IPS DF 4.7 (cell line): ENCODE data around the gene NELFE.
A peak's percentile ranks its signal among the peaks of the same experiment; 100 is the strongest.

ENCODE experiments used
- DNase-seq: peaks from one replicate; pipeline ENCODE4 v3.0.0-alpha.2; 2013; ENCODE audit warnings: low spot score; ENCODE audit errors: extremely low read depth

The NELFE gene

DNA sequence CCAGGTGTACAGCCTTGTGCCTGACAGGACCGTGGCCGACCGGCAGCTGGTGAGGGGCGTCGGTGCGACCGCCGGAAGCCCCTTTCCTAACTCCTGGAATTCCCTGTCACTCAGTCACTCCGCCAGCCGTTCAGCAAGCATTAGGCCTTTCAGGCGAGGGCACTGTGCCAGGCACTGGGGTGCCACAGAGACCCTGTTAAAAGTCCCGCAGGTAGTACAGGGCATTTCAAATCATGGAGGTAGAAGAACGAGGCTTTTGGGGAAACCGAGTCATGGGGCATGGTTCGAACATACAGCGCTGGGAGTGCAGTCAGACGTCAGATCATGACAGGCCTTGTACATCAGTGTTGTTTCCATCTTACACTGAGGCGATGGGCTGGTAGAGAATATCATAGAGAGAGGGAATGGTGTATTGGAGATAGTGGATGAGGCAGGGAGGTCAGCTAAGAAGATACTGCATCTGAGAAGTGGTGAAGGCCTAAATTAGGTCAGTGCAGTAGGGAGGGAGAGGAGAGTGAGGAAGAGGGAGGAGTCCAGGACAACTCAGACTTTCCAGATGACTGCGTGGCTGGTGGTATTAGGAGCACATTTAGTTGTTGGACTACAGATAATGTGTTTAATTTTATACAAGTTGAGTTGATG, 14.1 kb upstream of the NELFE start:
- DNase-seq: no peak

DNA sequence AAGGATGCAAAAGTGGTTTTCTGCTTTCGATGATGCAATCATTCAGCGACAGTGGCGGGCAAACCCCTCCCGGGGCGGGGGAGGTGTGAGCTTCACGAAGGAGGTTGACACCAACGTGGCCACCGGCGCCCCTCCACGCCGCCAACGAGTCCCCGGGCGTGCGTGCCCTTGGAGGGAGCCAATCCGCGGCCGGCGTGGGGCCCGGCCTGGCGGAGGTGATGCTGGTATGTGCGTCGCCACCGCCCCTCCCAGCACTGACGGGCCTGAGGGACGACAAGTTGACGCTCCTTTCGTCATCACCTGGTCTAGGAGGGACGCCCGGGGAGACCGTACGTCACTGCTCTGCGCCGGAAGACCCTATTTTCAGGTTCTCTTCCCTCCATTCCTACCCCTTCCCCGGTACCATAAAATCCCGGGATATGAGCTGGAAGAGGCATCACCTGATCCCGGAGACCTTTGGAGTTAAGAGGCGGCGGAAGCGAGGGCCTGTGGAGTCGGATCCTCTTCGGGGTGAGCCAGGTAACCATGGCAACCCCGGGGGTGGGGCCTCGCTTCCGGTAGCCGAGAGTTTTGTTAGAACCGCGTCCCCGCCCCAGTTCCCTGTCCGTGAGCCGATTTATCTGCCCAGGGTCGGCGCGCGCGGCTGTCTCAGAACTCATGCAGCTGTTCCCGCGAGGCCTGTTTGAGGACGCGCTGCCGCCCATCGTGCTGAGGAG, 13.4 kb upstream of the NELFE start, which contains the start of gene DXO:
TSS of gene DXO (minus strand) at position 146 of the 716 bp plus-strand sequence. CDS start 463 bp downstream, outside the sequence.
- peak; percentile 90 for DNase-seq

DNA sequence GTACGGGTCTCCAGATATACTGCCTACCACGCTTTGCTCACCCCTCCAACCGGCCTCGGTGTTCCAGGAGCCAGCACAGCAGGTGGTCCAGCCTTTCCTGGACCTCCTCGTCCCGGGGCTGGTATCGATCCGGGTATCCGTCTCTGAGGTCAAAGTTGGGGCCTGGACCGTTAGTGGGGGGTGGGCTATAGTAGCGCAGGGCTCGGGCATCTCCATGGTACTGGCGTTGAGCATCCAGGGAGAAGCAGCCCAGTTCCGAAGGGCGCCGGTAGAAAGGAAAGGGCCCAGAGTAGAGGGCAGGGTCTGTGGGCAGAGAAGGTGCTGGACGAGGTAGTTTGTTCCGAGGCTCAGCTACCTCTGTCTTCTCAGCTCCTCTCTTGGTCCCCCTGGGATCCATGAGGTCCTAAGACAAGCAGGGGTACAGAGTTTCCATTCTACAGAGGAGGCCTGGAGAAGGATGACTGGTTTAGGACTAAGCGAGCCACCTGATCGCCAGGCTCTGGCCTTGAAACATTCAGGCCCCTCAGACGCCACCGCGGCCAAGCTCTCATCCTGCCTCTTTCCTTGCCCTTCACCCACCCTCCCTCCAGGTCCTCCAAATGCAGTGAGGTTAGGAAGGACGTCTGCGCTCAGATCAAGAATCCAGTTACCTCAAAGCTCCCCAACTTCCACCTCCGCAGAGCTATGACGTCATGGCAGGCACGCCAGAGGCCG, 12.7 kb upstream of the NELFE start:
- DNase-seq: no peak

DNA sequence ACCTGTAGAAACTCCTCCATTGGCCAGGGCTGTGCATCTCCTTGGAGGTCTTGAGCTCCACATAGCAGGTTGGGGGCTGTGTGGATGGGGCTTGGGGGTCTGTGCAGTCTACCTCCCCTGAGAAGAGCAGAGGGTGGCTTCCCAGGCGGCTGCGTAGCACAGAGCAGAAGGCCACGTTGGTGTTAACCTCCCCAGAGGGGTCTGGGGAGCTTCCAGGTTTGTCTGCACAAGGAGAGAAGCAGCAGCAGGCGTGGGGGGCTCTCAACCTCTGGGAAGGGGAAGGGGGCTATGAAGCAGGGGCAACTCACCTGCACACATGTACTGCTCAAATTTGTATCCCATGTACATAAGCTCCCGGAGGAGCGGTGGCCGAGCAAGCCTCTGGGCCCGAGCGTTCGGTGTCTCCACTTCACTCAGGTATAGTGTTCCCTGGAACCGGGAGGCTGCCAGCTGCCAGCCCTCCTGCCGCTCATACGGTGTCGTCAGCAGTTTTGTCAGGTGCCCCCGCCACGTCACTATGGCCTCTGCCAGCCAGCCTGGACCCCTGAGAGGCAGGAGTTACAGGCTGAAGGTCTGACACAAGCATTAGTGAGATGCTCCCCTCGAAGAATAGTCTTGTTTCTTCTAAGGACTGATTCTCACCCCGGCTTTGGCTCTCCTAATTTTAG, 12.0 kb upstream of the NELFE start:
- DNase-seq: no peak

DNA sequence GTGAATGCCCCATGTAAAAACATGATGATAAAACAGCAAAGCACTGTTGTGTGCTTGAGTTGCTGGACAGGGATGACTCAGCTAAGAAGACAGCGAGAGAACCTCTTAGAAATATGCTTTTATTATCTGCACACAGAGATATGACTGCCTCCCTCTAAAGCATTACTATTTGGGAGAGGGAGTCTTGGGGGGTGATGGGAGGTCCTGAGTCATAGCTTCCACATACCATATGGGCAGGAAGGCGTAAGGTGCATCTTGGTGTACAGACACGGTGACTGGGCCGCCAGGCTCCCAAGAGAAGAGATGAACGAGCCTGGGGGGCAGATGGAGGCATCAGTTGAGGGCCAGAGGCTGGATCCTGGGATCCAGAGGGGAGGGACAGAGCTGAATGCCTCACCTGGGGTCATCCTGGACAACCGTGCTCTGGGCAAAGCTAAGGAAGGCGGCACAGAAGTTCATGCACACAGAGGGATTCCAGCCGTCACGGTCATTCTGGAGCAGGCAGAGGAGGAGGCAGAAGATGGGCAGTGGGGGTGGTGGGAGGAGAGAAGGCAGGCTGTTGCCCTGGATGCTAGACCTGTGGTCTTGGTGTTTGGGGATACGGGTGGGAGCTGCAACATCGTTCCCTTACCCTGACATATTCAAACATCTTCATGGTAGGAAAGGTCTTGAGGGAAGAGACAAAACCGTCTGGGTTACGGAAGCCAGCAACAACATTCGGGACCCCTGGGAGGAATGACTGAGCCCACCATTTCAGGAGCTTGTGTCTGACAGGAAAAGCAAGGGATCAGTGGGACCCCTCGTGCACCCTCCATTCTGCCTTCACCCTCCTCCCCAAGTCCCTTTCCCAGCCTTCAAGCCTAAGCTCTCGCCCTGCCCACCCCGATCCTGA, 11.2 kb upstream of the NELFE start:
- no peak for DNase-seq

DNA sequence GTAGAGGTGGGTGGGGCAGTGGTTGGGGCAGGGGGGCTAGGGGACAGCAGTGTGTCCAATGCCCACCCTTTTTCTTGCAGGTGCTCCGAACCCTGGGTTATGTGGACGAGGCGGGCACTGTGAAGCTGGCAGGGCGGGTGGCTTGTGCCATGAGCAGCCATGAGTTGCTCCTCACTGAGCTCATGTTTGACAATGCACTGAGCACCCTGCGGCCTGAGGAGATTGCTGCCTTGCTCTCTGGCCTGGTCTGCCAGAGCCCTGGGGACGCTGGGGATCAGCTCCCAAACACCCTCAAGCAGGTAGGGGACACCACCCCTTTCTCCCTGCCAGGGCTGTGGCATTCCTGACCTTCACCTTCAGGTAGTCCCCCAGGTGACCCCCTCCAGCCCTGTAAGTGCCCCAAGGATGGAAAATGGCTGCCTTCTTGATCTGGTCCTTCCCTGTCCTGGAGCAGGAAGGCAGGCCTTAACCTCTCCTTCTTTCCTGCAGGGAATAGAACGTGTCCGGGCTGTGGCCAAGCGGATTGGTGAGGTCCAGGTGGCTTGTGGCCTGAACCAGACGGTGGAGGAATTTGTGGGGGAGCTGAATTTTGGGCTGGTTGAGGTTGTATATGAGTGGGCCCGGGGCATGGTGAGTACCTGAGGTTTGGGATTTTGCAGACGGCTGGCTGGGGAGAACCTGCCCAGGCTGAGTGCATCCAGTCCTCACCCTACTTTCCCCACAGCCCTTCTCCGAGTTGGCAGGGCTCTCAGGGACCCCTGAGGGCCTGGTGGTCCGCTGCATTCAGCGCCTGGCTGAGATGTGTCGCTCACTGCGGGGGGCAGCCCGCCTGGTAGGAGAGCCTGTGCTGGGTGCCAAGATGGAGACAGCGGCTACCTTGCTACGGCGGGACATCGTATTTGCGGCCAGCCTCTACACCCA, 10.3 kb upstream of the NELFE start:
- DNase-seq: no peak

DNA sequence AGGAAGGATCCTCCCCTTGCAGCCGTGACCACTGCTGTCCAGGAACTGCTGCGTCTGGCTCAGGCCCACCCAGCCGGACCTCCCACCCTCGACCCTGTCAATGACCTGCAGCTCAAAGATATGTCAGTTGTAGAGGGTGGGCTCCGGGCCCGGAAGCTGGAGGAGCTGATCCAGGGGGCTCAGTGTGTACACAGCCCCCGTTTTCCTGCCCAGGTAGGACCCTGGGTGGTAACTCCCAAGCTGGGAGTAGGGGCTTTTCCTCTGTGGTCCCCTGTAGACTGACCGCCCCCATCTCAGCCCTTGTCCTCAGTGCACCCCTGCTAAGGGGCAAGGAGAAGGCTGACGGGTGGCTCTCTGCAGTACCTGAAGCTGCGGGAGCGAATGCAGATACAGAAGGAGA, 9.6 kb upstream of the NELFE start:
- DNase-seq: no peak

DNA sequence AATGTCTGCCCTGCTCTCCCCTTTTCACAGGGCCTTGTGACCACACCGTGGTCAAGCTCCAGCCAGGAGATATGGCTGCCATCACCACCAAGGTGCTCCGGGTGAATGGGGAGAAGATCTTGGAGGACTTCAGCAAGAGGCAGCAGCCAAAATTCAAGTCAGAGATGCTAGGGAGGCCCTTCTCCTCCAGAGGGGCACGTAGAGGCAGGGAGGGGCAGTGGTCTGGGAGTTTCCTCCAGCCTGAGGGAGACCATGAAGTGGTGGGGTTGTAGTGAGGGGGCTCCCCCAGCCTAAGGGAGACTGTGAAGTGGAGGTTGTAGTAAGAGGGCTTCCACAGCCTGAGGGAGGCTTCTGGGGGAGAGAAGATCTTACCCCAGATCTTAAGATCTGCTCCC, 9.2 kb upstream of the NELFE start:
- DNase-seq: no peak

DNA sequence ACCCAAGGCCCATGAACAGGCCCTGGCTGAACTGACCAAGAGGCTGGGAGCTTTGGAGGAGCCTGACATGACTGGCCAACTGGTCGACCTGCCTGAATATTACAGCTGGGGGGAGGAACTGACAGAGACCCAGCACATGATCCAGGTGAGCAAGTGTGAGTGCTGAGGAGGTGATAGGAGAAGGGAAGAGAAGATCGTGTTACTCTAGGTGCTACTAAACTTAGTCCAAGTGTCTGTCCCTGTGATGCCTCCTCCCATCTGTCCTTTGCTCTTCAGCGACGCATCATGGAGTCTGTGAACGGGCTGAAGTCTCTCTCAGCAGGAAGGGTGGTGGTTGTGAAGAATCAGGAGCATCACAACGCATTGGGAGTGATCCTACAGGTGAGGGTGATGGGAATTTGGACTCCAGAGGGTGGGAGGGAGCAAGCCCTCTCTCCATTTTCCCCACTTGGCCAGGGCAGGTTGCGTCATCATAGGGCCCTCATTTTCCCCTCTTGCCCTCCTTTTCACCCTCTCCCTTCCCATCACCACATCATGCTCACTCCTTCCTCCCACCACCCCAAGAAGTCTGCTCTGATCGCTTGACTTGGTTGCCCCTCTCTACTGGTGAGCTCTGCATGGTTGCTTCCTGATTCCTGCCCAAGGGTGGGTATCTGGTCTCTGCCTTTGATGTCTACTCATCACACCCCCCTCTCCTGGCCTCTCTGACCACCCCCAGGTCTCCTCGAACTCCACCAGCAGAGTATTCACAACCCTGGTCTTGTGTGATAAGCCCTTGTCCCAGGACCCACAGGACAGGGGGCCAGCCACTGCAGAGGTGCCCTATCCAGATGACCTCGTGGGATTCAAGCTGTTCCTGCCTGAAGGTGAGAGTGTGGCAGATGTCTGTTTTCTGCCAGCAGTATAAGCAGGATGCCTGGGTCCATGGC, 8.5 kb upstream of the NELFE start:
- DNase-seq: no peak

DNA sequence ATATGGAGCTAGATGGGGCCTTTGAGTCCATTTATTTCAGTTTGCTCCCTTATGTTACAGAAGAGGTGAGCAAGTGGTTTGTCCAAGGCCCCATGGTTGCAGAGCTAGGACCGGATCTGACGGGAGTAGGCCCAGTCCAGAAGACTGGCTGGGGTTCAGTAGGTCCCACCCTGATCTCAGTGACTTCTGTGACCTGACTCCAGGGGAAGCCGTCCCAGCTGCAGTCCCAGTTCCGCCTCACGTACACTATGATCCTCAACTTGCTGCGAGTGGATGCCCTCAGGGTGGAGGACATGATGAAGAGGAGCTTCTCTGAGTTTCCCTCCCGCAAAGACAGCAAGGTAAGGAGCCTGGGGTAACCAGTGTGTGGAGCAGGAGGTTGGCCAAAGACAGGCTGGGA, 7.7 kb upstream of the NELFE start:
- no peak for DNase-seq

DNA sequence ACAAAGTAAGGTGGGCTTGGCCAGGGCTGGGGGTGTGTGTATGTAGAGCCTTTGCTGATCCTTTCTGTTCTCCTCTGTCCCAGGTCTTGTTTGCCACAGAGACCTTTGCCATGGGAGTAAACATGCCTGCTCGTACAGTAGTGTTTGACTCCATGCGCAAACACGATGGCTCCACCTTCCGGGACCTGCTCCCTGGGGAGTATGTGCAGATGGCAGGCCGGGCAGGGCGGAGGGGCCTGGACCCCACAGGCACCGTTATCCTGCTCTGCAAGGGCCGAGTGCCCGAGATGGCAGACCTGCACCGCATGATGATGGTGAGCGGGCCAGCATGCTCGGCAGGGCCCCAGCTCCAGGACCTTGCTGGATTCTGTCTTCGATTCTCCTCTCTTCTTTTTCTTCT, 6.9 kb upstream of the NELFE start:
- no peak for DNase-seq

DNA sequence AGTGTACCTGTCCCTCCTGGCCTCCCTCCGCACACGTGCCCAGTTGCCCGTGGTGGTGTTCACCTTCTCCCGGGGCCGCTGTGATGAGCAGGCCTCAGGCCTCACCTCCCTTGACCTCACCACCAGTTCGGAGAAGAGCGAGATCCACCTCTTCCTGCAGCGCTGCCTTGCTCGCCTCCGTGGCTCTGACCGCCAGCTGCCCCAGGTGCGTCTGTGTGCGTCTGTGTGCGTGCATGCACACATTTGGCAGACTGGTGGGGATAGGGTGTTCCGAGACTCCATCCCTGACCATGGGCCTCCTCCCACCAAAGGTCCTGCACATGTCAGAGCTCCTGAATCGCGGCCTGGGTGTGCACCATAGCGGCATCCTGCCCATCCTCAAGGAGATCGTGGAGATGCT, 5.2 kb upstream of the NELFE start:
- DNase-seq: no peak

DNA sequence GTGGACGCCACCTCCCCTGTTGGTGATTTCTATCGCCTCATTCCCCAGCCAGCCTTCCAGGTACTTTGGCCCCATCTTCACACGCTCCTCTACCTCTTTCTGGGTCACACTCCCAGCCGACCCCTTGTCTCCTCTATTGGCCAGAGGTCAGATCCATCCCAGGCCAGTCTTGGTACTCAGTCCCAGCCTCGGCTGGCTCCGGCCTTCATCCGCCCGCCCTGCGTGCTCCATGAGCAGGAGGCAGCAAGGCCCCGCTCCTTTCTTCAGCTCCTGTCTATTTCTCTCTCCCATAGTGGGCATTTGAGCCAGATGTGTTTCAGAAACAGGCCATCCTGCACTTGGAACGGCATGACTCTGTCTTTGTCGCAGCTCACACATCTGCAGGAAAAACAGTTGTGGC, 2.8 kb upstream of the NELFE start:
- no peak for DNase-seq

DNA sequence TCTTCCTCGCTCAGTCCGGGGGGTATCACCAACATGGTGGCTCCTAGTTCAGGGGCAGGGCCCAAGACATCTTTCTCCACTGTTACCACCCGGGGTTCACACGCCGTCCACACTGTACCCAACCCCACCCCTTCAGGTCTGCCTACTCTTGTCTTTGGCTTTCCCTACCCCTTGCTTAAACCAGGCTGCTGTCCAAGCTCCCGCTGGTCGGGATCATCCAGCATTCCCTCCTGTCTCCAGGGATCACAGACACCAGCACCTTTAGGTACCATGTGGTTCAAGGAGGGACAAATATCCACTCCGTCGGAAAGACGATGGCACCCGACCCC, 395 bp downstream of the NELFE start:
- DNase-seq: no peak

DNA sequence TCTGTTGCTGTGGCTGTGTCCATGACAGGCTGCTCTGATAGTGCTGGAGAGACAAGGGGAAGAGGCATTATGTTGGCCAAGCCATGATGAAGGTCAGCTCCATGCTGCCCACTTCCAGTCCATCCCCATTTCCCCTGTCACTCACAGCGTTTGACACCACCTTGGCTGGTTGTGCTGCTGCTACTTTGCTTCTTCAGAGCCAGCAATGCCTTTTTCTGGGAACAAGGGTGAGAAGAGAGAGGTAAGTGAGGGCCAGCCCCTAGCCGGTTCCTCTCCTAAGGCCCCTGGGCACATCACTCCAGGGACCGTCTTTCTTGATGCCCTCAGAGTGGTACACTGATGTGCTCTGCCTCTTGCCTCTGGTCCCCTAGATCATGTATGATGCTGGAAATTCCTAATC, 2.0 kb downstream of the NELFE start:
- no peak for DNase-seq

DNA sequence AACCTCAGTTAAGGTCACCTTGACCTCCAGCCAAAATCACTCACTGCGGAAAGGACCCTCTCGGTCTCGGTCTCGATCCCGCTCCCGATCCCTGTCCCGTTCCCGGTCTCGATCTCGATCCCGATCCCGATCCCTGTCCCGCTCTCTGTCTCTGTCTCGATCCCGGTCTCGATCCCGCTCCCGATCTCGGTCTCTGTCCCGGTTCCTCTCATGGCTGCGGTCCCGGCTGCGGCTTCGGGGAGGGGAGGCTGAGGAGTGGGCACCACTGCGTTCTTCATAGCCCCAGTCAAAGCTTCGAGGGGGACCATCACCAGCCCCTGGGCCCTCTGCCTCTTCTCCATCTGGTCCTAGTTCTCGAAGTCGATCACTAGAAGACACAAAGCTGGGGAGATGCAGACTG, 4.3 kb downstream of the NELFE start:
- DNase-seq: no peak

DNA sequence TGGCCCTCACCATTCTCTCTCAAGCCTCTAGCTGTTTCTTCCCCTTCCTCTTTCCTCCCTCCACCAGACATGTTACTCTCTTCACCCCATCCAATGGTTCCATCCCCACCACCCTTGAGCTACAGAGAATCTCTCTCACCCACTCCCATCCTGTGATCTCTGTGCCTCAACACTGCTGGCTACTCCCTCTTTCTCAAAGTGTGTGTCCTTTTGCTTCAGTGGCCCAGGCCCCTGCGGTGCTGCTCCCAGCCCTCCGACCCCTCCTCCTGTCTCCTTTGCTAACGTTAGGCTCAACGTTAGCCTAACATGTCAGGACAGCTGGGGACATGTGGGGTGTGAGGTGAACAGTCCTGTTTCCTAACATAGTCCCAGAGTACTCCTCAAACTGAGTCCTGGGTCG, 5.9 kb downstream of the NELFE start:
- DNase-seq: no peak

DNA sequence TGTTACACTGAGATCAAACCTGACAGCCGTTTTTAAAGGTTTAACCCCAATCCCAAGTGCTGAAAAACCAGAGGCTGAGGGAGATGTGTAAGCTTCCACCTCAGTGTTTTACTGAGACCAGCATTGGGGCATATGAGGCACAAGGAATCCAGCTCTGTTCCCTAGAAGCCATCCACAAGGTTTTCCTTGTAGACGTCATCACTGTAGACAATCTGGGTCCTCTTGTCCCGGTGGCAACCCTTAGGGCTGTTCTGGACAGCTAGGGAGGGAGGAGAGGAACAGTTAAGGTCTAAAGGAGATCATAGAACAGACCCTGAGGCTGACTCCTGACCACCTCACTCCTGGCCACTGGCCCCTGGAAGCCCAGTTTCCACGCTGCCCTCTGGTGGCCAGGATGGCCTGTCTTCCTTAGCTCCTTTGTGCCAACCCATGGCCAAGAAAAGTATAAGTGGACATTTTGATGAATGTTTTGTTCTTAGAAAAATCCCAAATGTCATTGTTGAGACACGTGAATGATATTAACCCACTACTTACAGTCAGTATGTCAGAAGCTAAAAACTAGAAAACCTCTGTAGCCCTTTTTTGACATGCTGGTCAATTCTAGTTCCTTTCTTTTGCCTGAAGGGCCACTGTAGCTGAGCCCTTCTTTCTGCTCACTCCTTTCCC, 6.5 kb downstream of the NELFE start:
- DNase-seq: no peak
